ENCODE measurements around the gene ITGB3BP.

DNA sequence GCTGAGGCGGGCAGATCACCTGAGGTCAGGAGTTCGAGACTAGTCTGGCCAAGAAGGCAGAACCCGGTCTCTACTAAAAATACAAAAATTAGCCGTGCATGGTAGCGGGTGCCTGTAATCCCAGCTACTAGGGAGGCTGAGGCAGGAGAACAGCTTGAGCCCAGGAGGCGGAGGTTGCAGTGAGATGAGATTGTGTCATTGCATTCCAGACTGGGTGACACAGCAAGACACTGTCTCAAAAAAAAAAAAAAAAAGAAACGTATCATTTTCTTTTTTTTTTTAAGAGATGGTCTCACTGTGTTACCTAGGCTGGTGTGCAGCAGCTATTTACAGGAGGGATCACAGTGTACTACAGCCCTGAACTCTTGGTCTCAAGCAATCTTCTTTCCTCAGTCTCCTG is 47.3 kb downstream of the ITGB3BP start:
- TF ChIP-seq, protein P1, sequence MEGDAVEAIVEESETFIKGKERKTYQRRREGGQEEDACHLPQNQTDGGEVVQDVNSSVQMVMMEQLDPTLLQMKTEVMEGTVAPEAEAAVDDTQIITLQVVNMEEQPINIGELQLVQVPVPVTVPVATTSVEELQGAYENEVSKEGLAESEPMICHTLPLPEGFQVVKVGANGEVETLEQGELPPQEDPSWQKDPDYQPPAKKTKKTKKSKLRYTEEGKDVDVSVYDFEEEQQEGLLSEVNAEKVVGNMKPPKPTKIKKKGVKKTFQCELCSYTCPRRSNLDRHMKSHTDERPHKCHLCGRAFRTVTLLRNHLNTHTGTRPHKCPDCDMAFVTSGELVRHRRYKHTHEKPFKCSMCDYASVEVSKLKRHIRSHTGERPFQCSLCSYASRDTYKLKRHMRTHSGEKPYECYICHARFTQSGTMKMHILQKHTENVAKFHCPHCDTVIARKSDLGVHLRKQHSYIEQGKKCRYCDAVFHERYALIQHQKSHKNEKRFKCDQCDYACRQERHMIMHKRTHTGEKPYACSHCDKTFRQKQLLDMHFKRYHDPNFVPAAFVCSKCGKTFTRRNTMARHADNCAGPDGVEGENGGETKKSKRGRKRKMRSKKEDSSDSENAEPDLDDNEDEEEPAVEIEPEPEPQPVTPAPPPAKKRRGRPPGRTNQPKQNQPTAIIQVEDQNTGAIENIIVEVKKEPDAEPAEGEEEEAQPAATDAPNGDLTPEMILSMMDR (conservative IDR thresholded peaks at IDR 0.05), result no peak
- TF ChIP-seq EZH2 (IDR thresholded peaks at IDR 0.05; ENCODE audit: low read depth), result no peak

Data from PC-9 (cell line).